Muscle of leg (tissue), 11 donors: ENCODE measurements around the gene NARS2. TPM values are rescaled to one million over a fixed set of nuclear protein-coding genes. Genes with fewer than 3 reads are reported as not detected.

Source experiments
- DNase-seq: peaks from one replicate; pipeline ENCODE4 v3.0.0; 2013
- H3K27ac ChIP-seq: one replicate; pipeline ENCODE4 v1.5.1; 2013; ENCODE audit warnings: mild to moderate bottlenecking, low read length, control low read depth
- H3K27me3 ChIP-seq: one replicate; pipeline ENCODE4 v1.6.1; 2013; ENCODE audit warnings: low read length; ENCODE audit not compliant: control insufficient read depth, insufficient read depth
- H3K36me3 ChIP-seq: one replicate; pipeline ENCODE4 v1.6.1; 2013; ENCODE audit warnings: low read length; ENCODE audit not compliant: control insufficient read depth, insufficient read depth
- H3K4me1 ChIP-seq: one replicate; pipeline ENCODE4 v1.6.1; 2013; ENCODE audit warnings: low read length; ENCODE audit not compliant: control insufficient read depth, insufficient read depth
- H3K4me3 ChIP-seq: one replicate; pipeline ENCODE4 v1.5.1; 2013; ENCODE audit warnings: low read length, control low read depth
- H3K9me3 ChIP-seq: replicated peaks from 2 replicates; pipeline ENCODE4 v1.6.1; 2013; ENCODE audit warnings: low read depth, low read length; ENCODE audit not compliant: control insufficient read depth
- WGBS: methylation state at CpG from one replicate; pipeline ENCODE4 v1.1.5; 2013; ENCODE audit warnings: missing lambda C conversion rate; ENCODE audit not compliant: insufficient coverage; 5-methylcytosine and 5-hydroxymethylcytosine counted together
- polyA plus RNA-seq, 8 donors: library from polyadenylated mRNA; unstranded; fragments of 120-200 nt; gene quantifications; one replicate each; pipeline versions ENCODE4 v1.2.1 to v1.2.3, GENCODE V29; 2013; ENCODE audit warnings: inconsistent platforms in 1 of 8, low replicate concordance in 1 of 8; ENCODE audit not compliant: insufficient read length in 8 of 8, insufficient read depth in 1 of 8
- total RNA-seq: library from RNA; stranded (reverse); fragments of 120-200 nt; gene quantifications from one replicate; pipeline ENCODE4 v1.2.4, GENCODE V29; 2013

The NARS2 gene
- total and polyA plus RNA-seq, 9 donors: 11.5 to 20.3 (median 14.9) TPM

DNA sequence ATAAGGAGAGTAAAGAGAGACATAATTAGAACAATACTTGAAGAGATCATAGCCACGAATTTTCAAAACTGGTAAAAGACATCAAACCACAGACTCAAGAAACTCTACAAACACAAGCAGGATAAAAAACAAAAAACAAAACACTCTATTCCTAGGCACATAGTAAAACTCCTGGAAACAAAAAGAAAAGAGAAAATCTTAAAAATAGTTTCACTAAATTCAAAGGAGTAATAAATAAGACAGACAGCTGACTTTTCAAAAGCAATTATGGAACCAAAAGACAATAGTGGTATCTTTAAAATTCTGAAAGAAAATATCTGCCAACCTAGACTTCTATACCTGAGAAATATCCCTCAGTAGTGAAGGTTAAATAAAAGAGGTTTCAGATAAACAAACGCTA is 9.2 kb upstream of the NARS2 start:
- Histone ChIP-seq H3K27me3 (no peaks in the 10 kb centered on the region), H3K36me3 (no peaks in the 10 kb centered on the region), H3K4me1 (no peaks in the 10 kb centered on the region), H3K27ac (no peak overlapping the region), H3K4me3 (no peak overlapping the region), H3K9me3 (peaks cover 14% of the 10 kb centered on the region)
- no CpG with 5 or more reads among the region's 2 CpGs for WGBS
- DNase-seq: no peak

- no peaks in the 10 kb centered on the region for H3K27me3 ChIP-seq
- H3K9me3 ChIP-seq: peaks cover 1% of the 10 kb centered on the region
- no peak overlapping the region for H3K4me3 ChIP-seq
- H3K27ac ChIP-seq: no peak overlapping the region
- 71% methylated on average over 3 of the region's 4 CpGs for WGBS
- DNase-seq: no peak
- no peaks in the 10 kb centered on the region for H3K36me3 ChIP-seq
- peaks cover 10% of the 10 kb centered on the region for H3K4me1 ChIP-seq
Measured at GRCh38 chr11:78577495-78577894, 2.8 kb upstream of the NARS2 start.

DNA sequence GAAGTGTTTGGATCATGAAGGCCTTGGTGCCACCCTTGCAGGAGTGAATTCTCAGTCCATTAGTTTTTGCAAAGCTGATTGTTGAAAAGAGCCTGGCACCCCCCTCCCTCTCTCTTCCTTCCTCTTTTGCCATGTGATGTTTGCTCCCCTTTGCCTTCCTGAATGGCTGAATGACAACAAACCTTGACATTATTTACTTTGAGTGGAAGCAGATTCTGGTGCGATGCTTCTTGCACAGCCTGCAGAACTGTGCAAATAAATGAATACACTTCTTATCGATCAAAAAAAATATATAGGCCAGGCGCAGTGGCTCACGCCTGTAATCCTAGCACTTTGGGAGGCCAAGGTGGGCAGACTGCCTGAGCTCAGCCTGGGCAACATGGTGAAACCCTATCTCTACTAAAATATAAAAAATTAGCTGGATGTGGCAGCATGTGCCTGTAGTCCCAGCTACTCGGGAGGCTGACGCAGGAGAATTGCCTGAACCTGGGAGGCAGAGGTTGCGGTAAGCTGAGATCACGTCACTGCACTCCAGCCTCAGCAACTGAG is 2.0 kb upstream of the NARS2 start:
- H3K9me3 ChIP-seq: no peaks in the 10 kb centered on the region
- no peak overlapping the region for H3K4me3 ChIP-seq
- 91% methylated on average over 4 of the region's 8 CpGs for WGBS
- no peaks in the 10 kb centered on the region for H3K27me3 ChIP-seq
- no peak overlapping the region for H3K27ac ChIP-seq
- H3K4me1 ChIP-seq: peaks cover 10% of the 10 kb centered on the region
- no peak for DNase-seq
- peaks cover 1% of the 10 kb centered on the region for H3K36me3 ChIP-seq

DNA sequence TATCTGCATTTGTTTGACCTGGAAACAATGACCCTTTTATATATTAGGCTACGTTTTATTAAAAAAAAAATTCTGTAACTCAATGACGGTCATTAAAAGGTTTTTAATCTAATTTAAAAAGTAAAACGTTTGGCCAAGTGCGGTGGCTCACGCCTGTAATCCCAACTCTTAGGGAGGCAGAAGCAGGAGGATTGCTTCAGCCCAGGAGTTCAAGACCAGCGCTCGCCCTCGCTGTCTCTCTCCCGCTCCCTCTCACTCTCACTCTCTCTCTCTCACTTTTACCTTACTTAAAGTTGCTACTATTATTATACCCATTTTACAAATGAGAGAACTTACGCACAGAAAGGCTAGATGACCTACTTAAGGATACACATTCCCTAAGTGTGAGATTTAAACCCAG is 814 bp upstream of the NARS2 start:
- Histone ChIP-seq H3K4me3 (peak overlapping the region; percentile 93), H3K27me3 (no peaks in the 10 kb centered on the region), H3K27ac (no peak overlapping the region), H3K9me3 (no peaks in the 10 kb centered on the region), H3K4me1 (peaks cover 10% of the 10 kb centered on the region), H3K36me3 (peaks cover 10% of the 10 kb centered on the region)
- no peak for DNase-seq
- WGBS: 86% methylated on average over 5 of the region's 10 CpGs

- Histone ChIP-seq H3K36me3 (peaks cover 17% of the 10 kb centered on the region), H3K27me3 (no peaks in the 10 kb centered on the region), H3K9me3 (no peaks in the 10 kb centered on the region), H3K27ac (peak overlapping the region; percentile 92), H3K4me1 (peaks cover 10% of the 10 kb centered on the region), H3K4me3 (peak overlapping the region; percentile 93)
- DNase-seq: no peak
- WGBS: 0% methylated on average over 1 of the region's 5 CpGs
Measured at GRCh38 chr11:78573681-78574080, 983 bp downstream of the NARS2 start.

- 80% methylated on average over 1 of the region's 3 CpGs for WGBS
- H3K9me3 ChIP-seq: no peaks in the 10 kb centered on the region
- no peak overlapping the region for H3K27ac ChIP-seq
- H3K4me1 ChIP-seq: peaks cover 10% of the 10 kb centered on the region
- no peak for DNase-seq
- peaks cover 17% of the 10 kb centered on the region for H3K36me3 ChIP-seq
- no peak overlapping the region for H3K4me3 ChIP-seq
- no peaks in the 10 kb centered on the region for H3K27me3 ChIP-seq
Measured at GRCh38 chr11:78573271-78573670, 1.4 kb downstream of the NARS2 start.

- H3K9me3 ChIP-seq: no peaks in the 10 kb centered on the region
- WGBS: 57% methylated on average over 1 of the region's 4 CpGs
- peaks cover 23% of the 10 kb centered on the region for H3K36me3 ChIP-seq
- H3K27ac ChIP-seq: no peak overlapping the region
- DNase-seq: no peak
- peaks cover 10% of the 10 kb centered on the region for H3K4me1 ChIP-seq
- no peaks in the 10 kb centered on the region for H3K27me3 ChIP-seq
- H3K4me3 ChIP-seq: no peak overlapping the region
Measured at GRCh38 chr11:78572394-78572793, 2.3 kb downstream of the NARS2 start.

DNA sequence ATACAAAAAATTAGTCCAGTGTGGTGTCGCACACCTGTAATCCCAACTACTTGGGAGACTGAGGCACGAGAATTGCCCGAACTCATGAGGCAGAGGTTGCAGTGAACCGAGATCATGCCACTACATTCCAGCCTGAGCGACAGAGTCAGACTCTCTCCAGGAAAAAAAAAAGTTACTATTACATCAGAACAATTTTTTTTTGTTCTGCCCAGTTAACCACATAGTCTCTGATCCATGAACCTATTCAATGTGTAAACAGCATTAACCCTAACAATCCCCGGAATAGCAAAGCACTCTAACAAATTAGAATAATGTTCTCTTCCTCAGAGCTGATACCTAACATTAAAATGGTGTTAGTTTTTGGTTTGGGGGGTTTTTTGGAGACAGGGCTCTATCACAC is 4.6 kb downstream of the NARS2 start:
- Histone ChIP-seq H3K27ac (no peak overlapping the region), H3K4me3 (no peak overlapping the region), H3K9me3 (no peaks in the 10 kb centered on the region), H3K36me3 (peaks cover 29% of the 10 kb centered on the region), H3K4me1 (peaks cover 7% of the 10 kb centered on the region), H3K27me3 (no peaks in the 10 kb centered on the region)
- DNase-seq: no peak
- WGBS: 96% methylated on average over 3 of the region's 6 CpGs

- no CpG with 5 or more reads among the region's 8 CpGs for WGBS
- Histone ChIP-seq H3K4me3 (no peak overlapping the region), H3K4me1 (peaks cover 2% of the 10 kb centered on the region), H3K9me3 (no peaks in the 10 kb centered on the region), H3K27me3 (no peaks in the 10 kb centered on the region), H3K36me3 (peaks cover 32% of the 10 kb centered on the region), H3K27ac (no peak overlapping the region)
- no peak for DNase-seq
Measured at GRCh38 chr11:78567209-78567608, 7.5 kb downstream of the NARS2 start.

DNA sequence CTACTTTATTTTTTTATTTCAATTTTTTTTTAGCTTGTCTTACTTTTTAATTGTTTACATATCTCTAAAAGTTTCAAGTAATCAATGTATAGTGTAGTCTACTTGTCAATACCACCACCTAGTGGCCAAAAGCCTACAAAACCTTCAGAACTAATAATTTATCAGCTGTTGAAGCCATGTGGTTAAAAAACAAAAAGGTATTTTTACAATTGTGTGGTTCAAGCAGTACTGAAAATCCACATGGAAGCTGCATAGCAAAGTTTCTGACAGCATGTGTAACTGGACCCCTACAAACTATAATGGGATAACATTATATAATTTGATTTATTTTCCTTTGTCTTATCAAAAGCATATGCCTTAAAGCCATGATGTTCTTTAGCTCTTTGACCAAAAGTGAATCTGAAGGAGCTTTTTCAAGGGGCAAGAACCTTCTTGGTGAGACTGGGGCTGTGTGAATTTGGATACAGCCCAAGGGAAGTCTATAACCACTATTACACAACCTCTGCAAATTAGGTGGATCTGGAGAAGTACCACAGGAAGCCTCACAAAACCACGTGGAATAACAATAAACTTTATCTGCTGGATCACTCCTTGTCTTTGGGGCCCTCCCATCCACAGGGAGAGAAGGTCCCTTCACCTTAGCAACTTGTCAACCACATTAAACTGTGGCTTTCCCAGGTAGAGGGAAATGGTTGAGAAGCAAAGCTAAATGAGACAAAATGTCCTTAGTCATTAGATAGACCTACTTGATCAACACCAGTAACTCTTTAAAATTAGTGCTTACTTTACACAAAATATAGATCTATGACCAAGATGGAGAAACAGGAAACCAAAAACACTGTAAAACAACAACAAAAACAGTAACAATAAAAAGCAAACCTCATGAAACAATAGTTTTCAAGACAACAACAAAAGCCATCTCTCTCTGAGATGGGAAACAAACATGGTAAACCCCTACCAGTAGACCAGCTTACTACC is 9.9 kb downstream of the NARS2 start:
- no peak overlapping the region for H3K4me3 ChIP-seq
- H3K36me3 ChIP-seq: peaks cover 18% of the 10 kb centered on the region
- no peaks in the 10 kb centered on the region for H3K27me3 ChIP-seq
- H3K27ac ChIP-seq: no peak overlapping the region
- no CpG with 5 or more reads among the region's 1 CpG for WGBS
- DNase-seq: peak; percentile 82
- H3K9me3 ChIP-seq: no peaks in the 10 kb centered on the region
- peaks cover 5% of the 10 kb centered on the region for H3K4me1 ChIP-seq
